Mesendoderm (in vitro differentiated cells): Measurements from ENCODE around the gene NECAP2.
A peak's percentile ranks its signal among the peaks of the same experiment; 100 is the strongest.

ENCODE experiments used
- DNase-seq: peaks from one replicate; pipeline ENCODE4 v3.0.0; 2013
- H2AK5ac ChIP-seq: 2 replicates; pipeline ENCODE4 v1.6.1; 2013; ENCODE audit warnings: low read length, inconsistent platforms
- H2BK120ac ChIP-seq: 2 replicates; pipeline ENCODE4 v1.6.1; 2013; ENCODE audit warnings: low read depth, mild to moderate bottlenecking, low read length, moderate library complexity, mixed read lengths
- H2BK15ac ChIP-seq: replicated peaks from 2 replicates; pipeline ENCODE4 v1.6.1; 2013; ENCODE audit warnings: low read depth, mild to moderate bottlenecking, moderate library complexity
- H2BK5ac ChIP-seq: 2 replicates; pipeline ENCODE4 v1.6.1; 2013; ENCODE audit warnings: low read length, inconsistent platforms
- H3K18ac ChIP-seq: 2 replicates; pipeline ENCODE4 v1.6.1; 2013; ENCODE audit warnings: mild to moderate bottlenecking, low read length, mixed read lengths
- H3K23ac ChIP-seq: one replicate; pipeline ENCODE4 v1.6.1; 2013; ENCODE audit warnings: low read length
- H3K27ac ChIP-seq: 2 replicates; pipeline ENCODE4 v1.5.1; 2013; ENCODE audit warnings: low read depth, mild to moderate bottlenecking, inconsistent platforms, low read length, moderate library complexity
- H3K27me3 ChIP-seq: 2 replicates; pipeline ENCODE4 v1.6.1; 2013; ENCODE audit warnings: low read length, control low read depth, mild to moderate bottlenecking, inconsistent platforms; ENCODE audit not compliant: insufficient read depth, poor library complexity
- H3K36me3 ChIP-seq: 2 replicates; pipeline ENCODE4 v1.6.1; 2013; ENCODE audit warnings: low read length, inconsistent platforms; ENCODE audit not compliant: control insufficient read depth, insufficient read depth
- H3K4ac ChIP-seq: one replicate; pipeline ENCODE4 v1.6.1; 2013; ENCODE audit warnings: low read depth, mild to moderate bottlenecking, low read length, moderate library complexity
- H3K4me1 ChIP-seq: 2 replicates; pipeline ENCODE4 v1.6.1; 2013; ENCODE audit warnings: low read depth, low read length, inconsistent platforms; ENCODE audit not compliant: control insufficient read depth
- H3K4me2 ChIP-seq: 2 replicates; pipeline ENCODE4 v1.6.1; 2013; ENCODE audit warnings: low read length
- H3K4me3 ChIP-seq: 2 replicates; pipeline ENCODE4 v1.5.1; 2013; ENCODE audit warnings: mild to moderate bottlenecking, low read length
- H3K56ac ChIP-seq: one replicate; pipeline ENCODE4 v1.6.1; 2013; ENCODE audit warnings: low read length
- H3K79me1 ChIP-seq: 2 replicates; pipeline ENCODE4 v1.6.1; 2013; ENCODE audit warnings: low read length, inconsistent platforms
- H3K79me2 ChIP-seq: 2 replicates; pipeline ENCODE4 v1.6.1; 2013; ENCODE audit warnings: mild to moderate bottlenecking, low read length; ENCODE audit not compliant: control insufficient read depth, insufficient read depth
- H3K9ac ChIP-seq: 2 replicates; pipeline ENCODE4 v1.6.1; 2013; ENCODE audit warnings: low read length, inconsistent platforms
- H4K5ac ChIP-seq: one replicate; pipeline ENCODE4 v1.6.1; 2013; ENCODE audit warnings: low read length
- H4K8ac ChIP-seq: one replicate; pipeline ENCODE4 v1.6.1; 2013; ENCODE audit warnings: low read depth, mild to moderate bottlenecking, control low read depth, low read length, moderate library complexity
- WGBS: extraction: QIAGEN DNeasy Blood & Tissue Kit; methylation state at CpG from one replicate; pipeline ENCODE4 v1.1.7; 2013; ENCODE audit warnings: low lambda C conversion rate, missing lambda C conversion rate; ENCODE audit not compliant: insufficient coverage; ENCODE audit errors: extremely low coverage; 5-methylcytosine and 5-hydroxymethylcytosine counted together

The NECAP2 gene

GRCh38 chr1:16434501-16434900, 6.0 kb upstream of the NECAP2 start:
- no peak overlapping the region for H2BK5ac ChIP-seq
- no peak overlapping the region for H2BK120ac ChIP-seq
- WGBS = no CpG with 5 or more reads among the region's 2 CpGs
- H3K27ac ChIP-seq = no peak overlapping the region
- H3K79me2 ChIP-seq = no peaks in the 10 kb centered on the region
- no peak overlapping the region for H3K23ac ChIP-seq
- H3K27me3 ChIP-seq = no peaks in the 10 kb centered on the region
- H4K5ac ChIP-seq = no peak overlapping the region
- H3K56ac ChIP-seq = no peak overlapping the region
- H3K4me1 ChIP-seq = no peaks in the 10 kb centered on the region
- no peak overlapping the region for H3K4ac ChIP-seq
- no peak overlapping the region for H4K8ac ChIP-seq
- no peaks in the 10 kb centered on the region for H3K79me1 ChIP-seq
- H3K36me3 ChIP-seq = no peaks in the 10 kb centered on the region
- no peak overlapping the region for H3K4me3 ChIP-seq
- no peak overlapping the region for H2BK15ac ChIP-seq
- no peak overlapping the region for H3K18ac ChIP-seq
- no peak overlapping the region for H2AK5ac ChIP-seq
- H3K4me2 ChIP-seq = no peak overlapping the region
- DNase-seq = no peak
- H3K9ac ChIP-seq = no peak overlapping the region

- no peak within 1 kb of the TSS for H3K4ac ChIP-seq
- H2BK120ac ChIP-seq = no peak within 1 kb of the TSS
- H3K27me3 ChIP-seq = no peaks in the 10 kb centered on the region
- H2BK15ac ChIP-seq = no peak within 1 kb of the TSS
- H3K79me1 ChIP-seq = peaks cover 2% of the 10 kb centered on the region
- H4K8ac ChIP-seq = no peak within 1 kb of the TSS
- H3K9ac ChIP-seq = no peak within 1 kb of the TSS
- H3K79me2 ChIP-seq = peaks cover 2% of the 10 kb centered on the region
- H3K4me1 ChIP-seq = peaks cover 2% of the 10 kb centered on the region
- no peak within 1 kb of the TSS for H3K23ac ChIP-seq
- no peak within 1 kb of the TSS for H3K18ac ChIP-seq
- no peak within 1 kb of the TSS for H4K5ac ChIP-seq
- H3K36me3 ChIP-seq = no peaks in the 10 kb centered on the region
- no CpG with 5 or more reads among the region's 3 CpGs for WGBS
- no peak within 1 kb of the TSS for H2BK5ac ChIP-seq
- no peak within 1 kb of the TSS for H2AK5ac ChIP-seq
- no peak within 1 kb of the TSS for H3K56ac ChIP-seq
- no peak for DNase-seq
- no peak within 1 kb of the TSS for H3K4me3 ChIP-seq
- no peak within 1 kb of the TSS for H3K27ac ChIP-seq
- H3K4me2 ChIP-seq = no peak within 1 kb of the TSS
Measured at GRCh38 chr1:16436946-16437474, 3.5 kb upstream of the NECAP2 start, which contains the start of gene SPATA21. TSS of gene SPATA21 (minus strand) at chr1:16437424. CDS start at chr1:16431371, 6,053 bp downstream.

GRCh38 chr1:16438516-16438915, 2.0 kb upstream of the NECAP2 start:
- Histone ChIP-seq H4K8ac (no peak overlapping the region), H3K79me2 (peaks cover 2% of the 10 kb centered on the region), H2BK120ac (no peak overlapping the region), H3K4ac (no peak overlapping the region), H2BK15ac (no peak overlapping the region), H3K18ac (no peak overlapping the region), H3K9ac (no peak overlapping the region), H2BK5ac (no peak overlapping the region), H3K27ac (no peak overlapping the region), H3K23ac (no peak overlapping the region), H2AK5ac (no peak overlapping the region), H3K4me2 (no peak overlapping the region), H4K5ac (no peak overlapping the region), H3K79me1 (peaks cover 5% of the 10 kb centered on the region), H3K4me1 (peaks cover 2% of the 10 kb centered on the region), H3K4me3 (no peak overlapping the region), H3K27me3 (no peaks in the 10 kb centered on the region), H3K36me3 (no peaks in the 10 kb centered on the region), H3K56ac (no peak overlapping the region)
- DNase-seq = no peak
- no CpG with 5 or more reads among the region's 2 CpGs for WGBS

- H3K27ac ChIP-seq = no peak overlapping the region
- no peak overlapping the region for H3K4me3 ChIP-seq
- H3K4me1 ChIP-seq = peaks cover 2% of the 10 kb centered on the region
- DNase-seq = no peak
- no peak overlapping the region for H4K5ac ChIP-seq
- H4K8ac ChIP-seq = no peak overlapping the region
- no CpG with 5 or more reads among the region's 2 CpGs for WGBS
- peaks cover 5% of the 10 kb centered on the region for H3K79me1 ChIP-seq
- H2BK5ac ChIP-seq = no peak overlapping the region
- no peak overlapping the region for H2AK5ac ChIP-seq
- H3K79me2 ChIP-seq = peaks cover 2% of the 10 kb centered on the region
- H2BK120ac ChIP-seq = no peak overlapping the region
- H3K56ac ChIP-seq = no peak overlapping the region
- H3K9ac ChIP-seq = no peak overlapping the region
- H3K27me3 ChIP-seq = no peaks in the 10 kb centered on the region
- H3K4me2 ChIP-seq = no peak overlapping the region
- H3K23ac ChIP-seq = no peak overlapping the region
- H3K4ac ChIP-seq = no peak overlapping the region
- H3K18ac ChIP-seq = no peak overlapping the region
- H3K36me3 ChIP-seq = no peaks in the 10 kb centered on the region
- no peak overlapping the region for H2BK15ac ChIP-seq
Measured at GRCh38 chr1:16438924-16439323, 1.6 kb upstream of the NECAP2 start.

- WGBS = no CpG with 5 or more reads among the region's 7 CpGs
Measured at GRCh38 chr1:16440131-16440469, 424 bp upstream of the NECAP2 start.

GRCh38 chr1:16441282-16441665, 750 bp downstream of the NECAP2 start:
- Histone ChIP-seq H3K4me3 (peak overlapping the region; percentile 99), H3K56ac (peak overlapping the region; percentile 97), H3K4me2 (peak overlapping the region; percentile 71), H2BK5ac (no peak overlapping the region), H3K4ac (no peak overlapping the region), H2AK5ac (no peak overlapping the region), H3K27me3 (no peaks in the 10 kb centered on the region), H3K27ac (no peak overlapping the region), H2BK15ac (no peak overlapping the region), H3K36me3 (no peaks in the 10 kb centered on the region), H3K79me1 (peaks cover 5% of the 10 kb centered on the region), H3K23ac (no peak overlapping the region), H4K8ac (no peak overlapping the region), H3K79me2 (peaks cover 2% of the 10 kb centered on the region), H3K4me1 (peaks cover 2% of the 10 kb centered on the region), H3K9ac (peak overlapping the region; percentile 95), H4K5ac (no peak overlapping the region), H3K18ac (no peak overlapping the region), H2BK120ac (no peak overlapping the region)
- no CpG with 5 or more reads among the region's 12 CpGs for WGBS
- DNase-seq = peak; percentile 31

More at GRCh38 chr1:16440131-16440469, 424 bp upstream of the NECAP2 start:
- peaks cover 5% of the 10 kb centered on the region for H3K79me1 ChIP-seq
- H2BK120ac ChIP-seq = no peak overlapping the region
- peak overlapping the region; percentile 81 for H3K9ac ChIP-seq
- H3K79me2 ChIP-seq = peaks cover 2% of the 10 kb centered on the region
- no peak overlapping the region for H3K18ac ChIP-seq
- DNase-seq = no peak
- no peak overlapping the region for H2BK15ac ChIP-seq
- H3K4me2 ChIP-seq = peak overlapping the region; percentile 77
- no peak overlapping the region for H4K8ac ChIP-seq
- peak overlapping the region; percentile 95 for H4K5ac ChIP-seq
- no peak overlapping the region for H2AK5ac ChIP-seq
- peak overlapping the region; percentile 92 for H3K56ac ChIP-seq
- H3K4me1 ChIP-seq = peaks cover 2% of the 10 kb centered on the region
- H3K27me3 ChIP-seq = no peaks in the 10 kb centered on the region
- no peak overlapping the region for H3K23ac ChIP-seq
- H3K4ac ChIP-seq = no peak overlapping the region
- H2BK5ac ChIP-seq = no peak overlapping the region
- H3K4me3 ChIP-seq = no peak overlapping the region
- H3K27ac ChIP-seq = no peak overlapping the region
- H3K36me3 ChIP-seq = no peaks in the 10 kb centered on the region
